ACC112 (cell line): Measurements from ENCODE around the gene ATF6B.
"Not testable (repeated sequence)": the region's sequence is repeated elsewhere in the genome, so short reads cannot be mapped to it uniquely, and the experiment has no call there.

ENCODE experiments used
- H2AFZ ChIP-seq: fragments of 200-600 bp; sonication (generic); one replicate; pipeline ENCODE4 v1.6.0; 2017; ENCODE audit warnings: antibody characterized with exemption, low read length; ENCODE audit not compliant: unreplicated experiment
- H3K27ac ChIP-seq: fragments of 200-600 bp; sonication (generic); 2 replicates; pipeline ENCODE4 v1.5.1; 2014; ENCODE audit warnings: low read depth, mild to moderate bottlenecking, antibody characterized with exemption, low read length, moderate library complexity
- H3K27me3 ChIP-seq: fragments of 200-600 bp; sonication (generic); 2 replicates; pipeline ENCODE4 v1.6.1; 2014; ENCODE audit warnings: mild to moderate bottlenecking, antibody characterized with exemption, low read length, moderate library complexity, mixed read lengths; ENCODE audit not compliant: insufficient read depth
- H3K36me3 ChIP-seq: fragments of 200-600 bp; sonication (generic); 2 replicates; pipeline ENCODE4 v1.6.1; 2016; ENCODE audit warnings: mild to moderate bottlenecking, antibody characterized with exemption, low read length, moderate library complexity, mixed read lengths; ENCODE audit not compliant: insufficient read depth
- H3K4me1 ChIP-seq: fragments of 200-600 bp; sonication (generic); one replicate; pipeline ENCODE4 v1.6.1; 2016; ENCODE audit warnings: low read length, mixed read lengths; ENCODE audit not compliant: insufficient read depth, unreplicated experiment, control insufficient read depth
- H3K4me3 ChIP-seq: fragments of 200-600 bp; sonication (generic); 2 replicates; pipeline ENCODE4 v1.5.1; 2014; ENCODE audit warnings: mild to moderate bottlenecking, low read depth, low read length
- H3K79me2 ChIP-seq: fragments of 200-600 bp; sonication (generic); one replicate; pipeline ENCODE4 v1.6.0; 2016; ENCODE audit warnings: low read length; ENCODE audit not compliant: control insufficient read depth, unreplicated experiment, insufficient read depth

The ATF6B gene

GRCh38 chr6:32147401-32148132 lies 19.5 kb upstream of the ATF6B start:
- no peaks in the 10 kb centered on the region for H3K27me3 ChIP-seq
- no peak overlapping the region for H2AFZ ChIP-seq

GRCh38 chr6:32146687-32147086 lies 18.6 kb upstream of the ATF6B start:
- Histone ChIP-seq H2AFZ (no peak overlapping the region), H3K27ac (no peak overlapping the region), H3K27me3 (no peaks in the 10 kb centered on the region), H3K4me1 (peaks cover 5% of the 10 kb centered on the region), H3K4me3 (no peak overlapping the region), H3K36me3 (no peaks in the 10 kb centered on the region), H3K79me2 (no peaks in the 10 kb centered on the region)

More at GRCh38 chr6:32147401-32148132, 19.5 kb upstream of the ATF6B start:
- Histone ChIP-seq H3K4me1 (peaks cover 12% of the 10 kb centered on the region), H3K79me2 (no peaks in the 10 kb centered on the region), H3K27ac (no peak overlapping the region), H3K4me3 (no peak overlapping the region), H3K36me3 (no peaks in the 10 kb centered on the region)

- Histone ChIP-seq H3K79me2 (no peaks in the 10 kb centered on the region), H3K4me1 (peaks cover 4% of the 10 kb centered on the region), H3K36me3 (no peaks in the 10 kb centered on the region), H3K27ac (no peak overlapping the region), H3K4me3 (no peak overlapping the region), H2AFZ (no peak overlapping the region), H3K27me3 (no peaks in the 10 kb centered on the region)
These were observed 18.2 kb upstream of the ATF6B start for GRCh38 chr6:32146287-32146686.

- H3K79me2 ChIP-seq, H3K4me1 ChIP-seq, H2AFZ ChIP-seq, H3K36me3 ChIP-seq, H3K4me3 ChIP-seq, H3K27me3 ChIP-seq, H3K27ac ChIP-seq: not testable (repeated sequence)
These were observed 16.2 kb upstream of the ATF6B start for GRCh38 chr6:32144238-32144637.

- H3K4me1 ChIP-seq, result no peaks in the 10 kb centered on the region
- H3K4me3 ChIP-seq, result no peak overlapping the region
- no peaks in the 10 kb centered on the region for H3K79me2 ChIP-seq
- H3K27ac ChIP-seq, result no peak overlapping the region
- H2AFZ ChIP-seq, result no peak overlapping the region
- H3K36me3 ChIP-seq, result no peaks in the 10 kb centered on the region
- H3K27me3 ChIP-seq, result no peaks in the 10 kb centered on the region
These were observed 12.5 kb upstream of the ATF6B start for GRCh38 chr6:32140420-32141046.

GRCh38 chr6:32139590-32139989 lies 11.5 kb upstream of the ATF6B start:
- H2AFZ ChIP-seq, result no peak overlapping the region
- no peak overlapping the region for H3K4me3 ChIP-seq
- no peaks in the 10 kb centered on the region for H3K4me1 ChIP-seq
- no peaks in the 10 kb centered on the region for H3K79me2 ChIP-seq
- H3K27ac ChIP-seq, result no peak overlapping the region
- no peaks in the 10 kb centered on the region for H3K36me3 ChIP-seq
- no peaks in the 10 kb centered on the region for H3K27me3 ChIP-seq

GRCh38 chr6:32137454-32137853 lies 9.4 kb upstream of the ATF6B start:
- Histone ChIP-seq H3K36me3 (no peaks in the 10 kb centered on the region), H3K27ac (no peak overlapping the region), H3K79me2 (no peaks in the 10 kb centered on the region), H2AFZ (no peak overlapping the region), H3K4me1 (peaks cover 3% of the 10 kb centered on the region), H3K27me3 (no peaks in the 10 kb centered on the region), H3K4me3 (no peak overlapping the region)

- Histone ChIP-seq H3K4me1 (peaks cover 9% of the 10 kb centered on the region), H3K27ac (no peak overlapping the region), H3K36me3 (no peaks in the 10 kb centered on the region), H3K79me2 (peaks cover 9% of the 10 kb centered on the region), H2AFZ (no peak overlapping the region), H3K27me3 (no peaks in the 10 kb centered on the region), H3K4me3 (no peak overlapping the region)
These were observed 5.7 kb upstream of the ATF6B start for GRCh38 chr6:32133786-32134185.

GRCh38 chr6:32132110-32132509 lies 4.1 kb upstream of the ATF6B start:
- H3K4me1 ChIP-seq, result peaks cover 18% of the 10 kb centered on the region
- no peak overlapping the region for H3K27ac ChIP-seq
- no peaks in the 10 kb centered on the region for H3K36me3 ChIP-seq
- no peaks in the 10 kb centered on the region for H3K27me3 ChIP-seq
- no peak overlapping the region for H3K4me3 ChIP-seq
- peaks cover 21% of the 10 kb centered on the region for H3K79me2 ChIP-seq
- no peak overlapping the region for H2AFZ ChIP-seq

GRCh38 chr6:32131439-32131948 lies 3.4 kb upstream of the ATF6B start:
- H3K4me1 ChIP-seq, result peaks cover 23% of the 10 kb centered on the region
- H3K79me2 ChIP-seq, result peaks cover 24% of the 10 kb centered on the region
- H3K27ac ChIP-seq, result no peak overlapping the region
- no peaks in the 10 kb centered on the region for H3K36me3 ChIP-seq
- no peak overlapping the region for H3K4me3 ChIP-seq
- no peak overlapping the region for H2AFZ ChIP-seq
- no peaks in the 10 kb centered on the region for H3K27me3 ChIP-seq
